Occipital lobe (tissue), 2 donors: ENCODE data around the gene CDK5R1. TPM values are rescaled to one million over a fixed set of nuclear protein-coding genes. Genes with fewer than 3 reads are reported as not detected.

Experiments used
- small RNA-seq: library from RNA; depleted of rRNA; stranded (forward); fragments of <200 nt; gene quantifications from one replicate; pipeline ENCODE3, GENCODE V24; 2014
- total RNA-seq: library from RNA; depleted of rRNA; stranded (reverse); fragments of >200 nt; gene quantifications from one replicate; pipeline ENCODE4 v1.2.3, GENCODE V29; 2014

Gene CDK5R1
- total RNA-seq, 1 donor from 2014 or later = 255 TPM

Small RNA genes lying within 50 kb of the gene (small RNA-seq; reads per million reads assigned to genes)
- gene RF00019 = not detected

Other genes with a start within 250 kb of the CDK5R1 start
- 1.6 TPM for gene RHBDL3, start 221.2 kb upstream of the CDK5R1 start, total RNA-seq
- 37.3 TPM for gene C17orf75, start 144.8 kb upstream of the CDK5R1 start, total RNA-seq
- 117 TPM for gene ZNF207, start 136.8 kb upstream of the CDK5R1 start, total RNA-seq
- gene PSMD11, start 42.5 kb upstream of the CDK5R1 start, total RNA-seq = 53.2 TPM